ENCODE results near the gene LPIN2.

DNA sequence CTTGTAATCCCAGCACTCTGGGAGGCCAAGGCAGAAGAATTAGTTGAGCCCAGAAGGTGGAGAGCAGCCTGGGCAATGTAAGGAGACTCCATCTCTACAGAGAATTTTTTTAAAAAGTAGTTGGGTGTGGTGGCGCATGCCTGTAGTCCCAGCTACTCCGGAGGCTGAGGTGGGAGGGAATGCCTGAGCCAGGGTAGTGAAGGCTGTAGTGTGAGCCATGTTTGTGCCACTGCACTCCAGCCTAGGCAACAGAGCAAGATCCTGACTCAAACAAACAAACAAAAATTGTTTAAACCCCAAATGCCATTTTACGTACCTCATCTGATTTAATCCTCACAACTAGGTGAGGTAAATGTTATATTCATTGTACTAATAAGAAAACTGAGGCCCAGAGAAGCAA, 38.2 kb downstream of the LPIN2 start:
- TF ChIP-seq EZH2 (IDR thresholded peaks at IDR 0.05; ENCODE audit: insufficient read depth, poor library complexity, severe bottlenecking) (no peak), EZH2phosphoT487 (IDR thresholded peaks at IDR 0.05; ENCODE audit: insufficient read depth, low read depth) (no peak)
